AG04450 (cell line): ENCODE data around the gene NOX3. TPM values are rescaled to one million over a fixed set of nuclear protein-coding genes. Genes with fewer than 3 reads are reported as not detected.

Experiments
- CTCF ChIA-PET: fragments of 300-600, 350-600 bp; formaldehyde crosslinking; extraction: SDS; loops from one replicate; lab custom pipeline; 2022; ENCODE audit warnings: antibody characterized with exemption, inconsistent platforms; lab: Charles Lee
- POLR2A ChIA-PET: fragments of 350-600 bp; formaldehyde crosslinking; extraction: SDS; loops from one replicate; lab custom pipeline; 2021; ENCODE audit warnings: antibody characterized with exemption, inconsistent platforms; lab: Yijun Ruan, JAX
- DNase-seq: peaks from one replicate; pipeline ENCODE4 v3.0.0-alpha.2; 2011; ENCODE audit warnings: low read depth, low spot score
- H3K27ac ChIP-seq: one replicate; pipeline ENCODE4 v1.5.1; 2012; ENCODE audit warnings: low read depth, low read length, control low read depth
- H3K27me3 ChIP-seq: one replicate; pipeline ENCODE4 v1.6.0; 2012; ENCODE audit warnings: low read length; ENCODE audit not compliant: control insufficient read depth, insufficient read depth
- H3K4me3 ChIP-seq: 2 replicates; pipeline ENCODE4 v1.5.1; 2011; ENCODE audit warnings: mild to moderate bottlenecking, low read depth, low read length, control low read depth
- H3K9me3 ChIP-seq: 2 replicates; pipeline ENCODE4 v1.5.1; 2012; ENCODE audit warnings: low read length; ENCODE audit not compliant: control insufficient read depth, insufficient read depth
- CTCF ChIP-seq: IDR thresholded peaks from 2 replicates; pipeline ENCODE4 v1.5.1; 2011; ENCODE audit warnings: low read depth, low read length, control low read depth, inconsistent platforms
- polyA plus RNA-seq: library from polyadenylated mRNA; depleted of rRNA; stranded (reverse); fragments of >200 nt; gene quantifications from 2 replicates; pipeline ENCODE4 v1.2.3, GENCODE V29; 2011

The NOX3 gene
- polyA plus RNA-seq, 1 experiment: not detected

GRCh38 chr6:155387481-155387880 lies 68.2 kb downstream of the NOX3 start:
- CTCF ChIA-PET: no interaction called here
- peaks cover 7% of the 10 kb centered on the region for H3K9me3 ChIP-seq
- no peak overlapping the region for H3K4me3 ChIP-seq
- DNase-seq: no peak
- POLR2A ChIA-PET: no interaction called here
- H3K27ac ChIP-seq: no peak overlapping the region
- H3K27me3 ChIP-seq: no peaks in the 10 kb centered on the region
- TF ChIP-seq CTCF: no peak

GRCh38 chr6:155384321-155384952 lies 71.2 kb downstream of the NOX3 start:
- DNase-seq: no peak
- Histone ChIP-seq H3K27me3 (no peaks in the 10 kb centered on the region), H3K27ac (no peak overlapping the region), H3K4me3 (no peak overlapping the region), H3K9me3 (peaks cover 7% of the 10 kb centered on the region)
- ChIA-PET CTCF (no interaction called here), POLR2A (interaction anchor here (0.6 kb wide), 1 partner anchor 15 kb away, joined by 3 read pairs; no protein-coding TSS in a partner anchor)
- no peak for TF ChIP-seq CTCF

- TF ChIP-seq CTCF: no peak
- ChIA-PET POLR2A (interaction anchor here (0.6 kb wide), 1 partner anchor 15 kb away, joined by 3 read pairs; no protein-coding TSS in a partner anchor), CTCF (no interaction called here)
- H3K27ac ChIP-seq: no peak overlapping the region
- H3K9me3 ChIP-seq: peaks cover 7% of the 10 kb centered on the region
- no peak overlapping the region for H3K4me3 ChIP-seq
- H3K27me3 ChIP-seq: no peaks in the 10 kb centered on the region
- no peak for DNase-seq
Observed at GRCh38 chr6:155383913-155384312, 71.7 kb downstream of the NOX3 start.

- Histone ChIP-seq H3K4me3 (no peak overlapping the region), H3K27ac (no peak overlapping the region), H3K27me3 (no peaks in the 10 kb centered on the region), H3K9me3 (peaks cover 7% of the 10 kb centered on the region)
- ChIA-PET CTCF (interaction anchor here (0.6 to 1.5 kb wide), 2 partner anchors 28 to 809 kb away, joined by 3 to 6 read pairs; no protein-coding TSS in a partner anchor), POLR2A (interaction anchor here (0.5 to 0.8 kb wide), 4 partner anchors 37 to 598 kb away, joined by 3 to 5 read pairs (median 4); no protein-coding TSS in a partner anchor)
- TF ChIP-seq CTCF: no peak
- peak; percentile 88 for DNase-seq
Observed at GRCh38 chr6:155382338-155382685, 73.3 kb downstream of the NOX3 start.

- H3K27ac ChIP-seq: peak overlapping the region; percentile 53
- no peak overlapping the region for H3K4me3 ChIP-seq
- no peak for TF ChIP-seq CTCF
- H3K9me3 ChIP-seq: peaks cover 7% of the 10 kb centered on the region
- ChIA-PET POLR2A (interaction anchor here (0.7 to 0.8 kb wide), 2 partner anchors 38 to 112 kb away, joined by 4 to 5 read pairs; no protein-coding TSS in a partner anchor), CTCF (interaction anchor here (0.6 to 1.5 kb wide), 2 partner anchors 28 to 809 kb away, joined by 3 to 6 read pairs; no protein-coding TSS in a partner anchor)
- no peak for DNase-seq
- H3K27me3 ChIP-seq: no peaks in the 10 kb centered on the region
Observed at GRCh38 chr6:155381673-155382337, 73.8 kb downstream of the NOX3 start.
